Superior temporal gyrus (tissue), 1 donor: ENCODE measurements around the gene CCDC192.

ENCODE experiments used
- DNase-seq: peaks from one replicate; pipeline ENCODE4 v3.0.0-alpha.2; 2016; ENCODE audit errors: extremely low spot score

The CCDC192 gene

GRCh38 chr5:127980843-127981242 lies 277.7 kb downstream of the CCDC192 start:
- no peak for DNase-seq

- DNase-seq: no peak
Observed at GRCh38 chr5:127981498-127981897, 278.3 kb downstream of the CCDC192 start.

- DNase-seq: no peak
Observed at GRCh38 chr5:127985811-127986325, 282.7 kb downstream of the CCDC192 start.

GRCh38 chr5:127987354-127988145 lies 284.4 kb downstream of the CCDC192 start:
- DNase-seq: no peak

- peak; percentile 29 for DNase-seq
Observed at GRCh38 chr5:127988146-127988760, 285.1 kb downstream of the CCDC192 start.
